HCT116 (cell line): Measurements from ENCODE around the gene HLCS. TPM values are rescaled to one million over a fixed set of nuclear protein-coding genes. Genes with fewer than 3 reads are reported as not detected.

ENCODE experiments used
- ATAC-seq: fragments of 200-7000 bp; cut with Tn5 transposase; 2 replicates; pipeline ENCODE4 v1.9.1; 2020; ENCODE audit warnings: mild to moderate bottlenecking, moderate library complexity
- BruUV-seq: library from RNA; stranded (reverse); fragments of 400-500 nt; replicated peaks from 2 replicates; lab custom pipeline; 2021; lab: Mats Ljungman, UMichigan
- CTCF ChIA-PET: fragments of 300-600 bp; sonication (Branson Sonifier 250); formaldehyde crosslinking; loops from one replicate; lab custom pipeline; 2021; ENCODE audit warnings: antibody characterized with exemption; lab: Charles Lee
- POLR2A ChIA-PET: fragments of 300-600, 350-600 bp; sonication (Branson Sonifier 250); formaldehyde crosslinking; loops from one replicate; lab custom pipeline; 2021; ENCODE audit warnings: antibody characterized with exemption; lab: Charles Lee
- RAD21 ChIA-PET, 2 experiments: fragments of 300-600 bp; sonication (Branson Sonifier 250); formaldehyde crosslinking; loops; one replicate each; lab custom pipeline; 2023; ENCODE audit warnings: low total read pairs in 2 of 2; ENCODE audit not compliant: uncharacterized antibody in 2 of 2, unreplicated experiment in 2 of 2, low non-redundant PET in 1 of 2; lab: Charles Lee
- DNase-seq: peaks from one replicate; pipeline ENCODE4 v3.0.0-alpha.2; 2010; ENCODE audit warnings: low read depth, low spot score
- H2AFZ ChIP-seq: fragments of 200-600 bp; shearing (Covaris generic), sonication (generic); 2 replicates; pipeline ENCODE4 v1.6.1; 2017; ENCODE audit warnings: low read depth, mixed run types, mixed read lengths, antibody characterized with exemption, low read length; ENCODE audit not compliant: poor library complexity, severe bottlenecking
- H3K27ac ChIP-seq: 2 replicates; pipeline ENCODE4 v1.5.1; 2012; ENCODE audit warnings: low read depth, low read length
- H3K27me3 ChIP-seq: fragments of 200-600 bp; sonication (generic); 2 replicates; pipeline ENCODE4 v1.6.1; 2016; ENCODE audit warnings: mixed run types, low read length, mixed read lengths; ENCODE audit not compliant: insufficient read depth
- H3K36me3 ChIP-seq, 2 experiments: fragments of 200-500 bp in 1 of 2; fragments of 200-600 bp in 1 of 2; sonication (Bioruptor generic) in 1 of 2; sonication (generic) in 1 of 2; 2 replicates each; pipeline versions ENCODE4 v1.5.1 to v1.6.1; 2014 to 2016; ENCODE audit warnings: low read length in 2 of 2, inconsistent platforms in 1 of 2, mixed read lengths in 1 of 2, mixed run types in 1 of 2; ENCODE audit not compliant: insufficient read depth in 2 of 2, control insufficient read depth in 1 of 2
- H3K4me1 ChIP-seq, 2 experiments: fragments of 200-600 bp in 1 of 2; sonication (generic) in 1 of 2; 2 replicates each; pipeline versions ENCODE4 v1.5.1 to v1.6.1; 2012 to 2017; ENCODE audit warnings: low read length in 2 of 2, inconsistent platforms in 1 of 2, mild to moderate bottlenecking in 1 of 2, mixed read lengths in 1 of 2, mixed run types in 1 of 2, moderate library complexity in 1 of 2; ENCODE audit not compliant: insufficient read depth in 2 of 2, control insufficient read depth in 1 of 2
- H3K4me2 ChIP-seq: fragments of 200-600 bp; sonication (generic); 2 replicates; pipeline ENCODE4 v1.6.1; 2017; ENCODE audit warnings: mixed run types, low read length, mixed read lengths
- H3K4me3 ChIP-seq, 2 experiments: fragments of 200-600 bp in 1 of 2; sonication (generic) in 1 of 2; replicated peaks in 1 of 2; 2 replicates each; pipeline ENCODE4 v1.5.1; 2011 to 2016; ENCODE audit warnings: low read length in 2 of 2, control low read depth in 1 of 2, low read depth in 1 of 2, mild to moderate bottlenecking in 1 of 2, mixed read lengths in 1 of 2, mixed run types in 1 of 2
- H3K79me2 ChIP-seq: fragments of 200-600 bp; sonication (generic); 2 replicates; pipeline ENCODE4 v1.6.1; 2017; ENCODE audit warnings: mild to moderate bottlenecking, mixed run types, low read length, moderate library complexity, mixed read lengths; ENCODE audit not compliant: insufficient read depth
- H3K9ac ChIP-seq: fragments of 200-600 bp; sonication (generic); 2 replicates; pipeline ENCODE4 v1.6.1; 2016; ENCODE audit warnings: low read length, mixed read lengths
- H3K9me2 ChIP-seq: fragments of 200-600 bp; sonication (generic), shearing (Covaris generic); 2 replicates; pipeline ENCODE4 v1.6.1; 2017; ENCODE audit warnings: mixed run types, mild to moderate bottlenecking, moderate library complexity; ENCODE audit not compliant: insufficient read depth
- H3K9me3 ChIP-seq, 2 experiments: fragments of 200-500 bp in 1 of 2; fragments of 200-600 bp in 1 of 2; sonication (Bioruptor generic) in 1 of 2; sonication (generic) in 1 of 2; 2 replicates each; pipeline ENCODE4 v1.6.1; 2014 to 2017; ENCODE audit warnings: low read length in 2 of 2, mixed read lengths in 2 of 2, inconsistent platforms in 1 of 2, low read depth in 1 of 2, mild to moderate bottlenecking in 1 of 2, mixed run types in 1 of 2, moderate library complexity in 1 of 2; ENCODE audit not compliant: control insufficient read depth in 1 of 2, insufficient read depth in 1 of 2
- H4K20me1 ChIP-seq: fragments of 200-600 bp; sonication (generic), shearing (Covaris generic); 2 replicates; pipeline ENCODE4 v1.6.1; 2017; ENCODE audit warnings: mixed run types, mild to moderate bottlenecking, moderate library complexity; ENCODE audit not compliant: insufficient read depth
- ATF3 ChIP-seq: IDR thresholded peaks from 2 replicates; pipeline ENCODE4 v1.6.1; 2012
- ELF1 ChIP-seq: IDR thresholded peaks from 2 replicates; pipeline ENCODE4 v1.6.1; 2012; ENCODE audit warnings: low read depth, borderline replicate concordance
- EZH2phosphoT487 ChIP-seq: fragments of 200-600 bp; IDR thresholded peaks from 2 replicates; pipeline ENCODE4 v1.6.1; 2018; ENCODE audit warnings: antibody characterized with exemption, borderline replicate concordance
- FOSL1 ChIP-seq: IDR thresholded peaks from 2 replicates; pipeline ENCODE4 v1.6.1; 2012; ENCODE audit warnings: low read depth
- JUND ChIP-seq: IDR thresholded peaks from 2 replicates; pipeline ENCODE4 v1.6.1; 2012
- MAX ChIP-seq: IDR thresholded peaks from 2 replicates; pipeline ENCODE4 v1.6.1; 2012
- YY1 ChIP-seq: IDR thresholded peaks from 2 replicates; pipeline ENCODE4 v1.6.1; 2011; ENCODE audit warnings: low read length, low read depth, moderate library complexity, mild to moderate bottlenecking; ENCODE audit not compliant: insufficient replicate concordance; ENCODE audit errors: extremely low read depth
- ZBTB33 ChIP-seq: IDR thresholded peaks from 2 replicates; pipeline ENCODE4 v1.6.1; 2011; ENCODE audit warnings: mild to moderate bottlenecking, low read length, moderate library complexity; ENCODE audit not compliant: insufficient replicate concordance; ENCODE audit errors: extremely low read depth
- ZNF274 ChIP-seq: fragments of 200-500 bp; sonication (Bioruptor generic); IDR thresholded peaks from 2 replicates; pipeline ENCODE4 v1.6.1; 2014; ENCODE audit warnings: mild to moderate bottlenecking, low read depth, low read length, inconsistent platforms
- intact Hi-C: fragments of 100-400 bp; cut with micrococcal nuclease; formaldehyde crosslinking; loops from 2 replicates; pipeline ENCODE4 v1.10.0; 2022
- total RNA-seq: library from RNA; stranded (reverse); gene quantifications from one replicate; pipeline ENCODE4 v1.2.1, GENCODE V29; 2021; ENCODE audit not compliant: unreplicated experiment

The HLCS gene
- total RNA-seq, 1 experiment from 2014 or later: 18.5 TPM

- ChIA-PET POLR2A (no interaction called here), CTCF (no interaction called here), RAD21 (no interaction called here)
- DNase-seq (no peak), ATAC-seq (no peak)
- Histone ChIP-seq H3K36me3 (no peaks in the 10 kb centered on the region), H3K4me1 (peaks cover 32 to 38% of the 10 kb centered on the region in 2 experiments), H3K9me2 (no peaks in the 10 kb centered on the region), H3K9ac (no peak overlapping the region), H3K27ac (peak overlapping the region; percentile 28; the same call in 1 of the 2 replicates), H2AFZ (no peak overlapping the region), H4K20me1 (no peaks in the 10 kb centered on the region), H3K27me3 (no peaks in the 10 kb centered on the region), H3K79me2 (no peaks in the 10 kb centered on the region), H3K9me3 (no peaks in the 10 kb centered on the region), H3K4me2 (peak overlapping the region; percentile 55; the same call in 1 of the 2 replicates), H3K4me3 (no peak overlapping the region)
- no TSS peak for BruUV-seq
- intact Hi-C loops: loop anchor here (10.0 kb wide), 1 partner anchor 91 kb away; no protein-coding TSS in a partner anchor
- TF ChIP-seq ZBTB33: no peak
- TF ChIP-seq YY1: no peak
- TF ChIP-seq ELF1: no peak
- no peak for TF ChIP-seq EZH2phosphoT487
- TF ChIP-seq FOSL1: no peak
- TF ChIP-seq JUND: no peak
- TF ChIP-seq ZNF274: no peak
- no peak for TF ChIP-seq ATF3
- TF ChIP-seq MAX: no peak
Measured at GRCh38 chr21:36845790-36846189, 120.7 kb downstream of the HLCS start.
